ENCODE data around the gene PRICKLE1. TPM values are rescaled to one million over a fixed set of nuclear protein-coding genes. Genes with fewer than 3 reads are reported as not detected.

The PRICKLE1 gene
- total and polyA plus RNA-seq, 2 of the 13 experiments (the other 11 are each of a cell fraction or from before 2014, with no cell fraction given) = not detected

GRCh38 chr12:42482748-42483520, 106.6 kb downstream of the PRICKLE1 start (continued):
- TF ChIP-seq ARID5B (CRISPR knock-in tag; IDR thresholded peaks at IDR 0.05) = 0 out of 2 replicates have a peak, but pooled peaks have one; percentile 16
- no peak for TF ChIP-seq TCF7L2 (IDR thresholded peaks at IDR 0.05; ENCODE audit: low read depth, low read length)
- no peak for TF ChIP-seq ARID2 (CRISPR knock-in tag; IDR thresholded peaks at IDR 0.05; ENCODE audit: borderline replicate concordance)
- no peak for TF ChIP-seq NFATC3 (CRISPR knock-in tag; IDR thresholded peaks at IDR 0.05)
- TF ChIP-seq ZNF230 (CRISPR knock-in tag; IDR thresholded peaks at IDR 0.05) = no peak
- no peak for TF ChIP-seq ZNF709 (CRISPR knock-in tag; IDR thresholded peaks at IDR 0.05)
- TF ChIP-seq U2AF1 (optimal IDR thresholded peaks at IDR 0.05; ENCODE audit: low read depth, low read length) = no peak
- no peak for TF ChIP-seq HNRNPUL1 (IDR thresholded peaks at IDR 0.05; ENCODE audit: low read depth, low read length)
- no peak for TF ChIP-seq ZNF878 (CRISPR knock-in tag; IDR thresholded peaks at IDR 0.05)
- no peak for TF ChIP-seq FOXO1 (CRISPR knock-in tag; IDR thresholded peaks at IDR 0.05)
- no peak for TF ChIP-seq PHB2 (IDR thresholded peaks at IDR 0.05; ENCODE audit: partially characterized antibody)
- no peak for TF ChIP-seq ZNF382 (CRISPR knock-in tag; IDR thresholded peaks at IDR 0.05; ENCODE audit: borderline replicate concordance)
- peak; percentile 22; the same call in 1 of the 2 replicates for TF ChIP-seq GABPB1 (CRISPR knock-in tag; IDR thresholded peaks at IDR 0.05)
- no peak for TF ChIP-seq ZSCAN31 (CRISPR knock-in tag; IDR thresholded peaks at IDR 0.05; ENCODE audit: low read depth)
- TF ChIP-seq HMGA1 (CRISPR knock-in tag; conservative IDR thresholded peaks at IDR 0.05) = no peak
- no peak for TF ChIP-seq RXRA (CRISPR knock-in tag; IDR thresholded peaks at IDR 0.05)
- peak; percentile 94 for TF ChIP-seq ZNF777 (CRISPR knock-in tag; IDR thresholded peaks at IDR 0.05)
- TF ChIP-seq ZNF335 (CRISPR knock-in tag; IDR thresholded peaks at IDR 0.05) = no peak
- no peak for TF ChIP-seq ZNF790 (CRISPR knock-in tag; IDR thresholded peaks at IDR 0.05; ENCODE audit: borderline replicate concordance)
- TF ChIP-seq HOMEZ (CRISPR knock-in tag; IDR thresholded peaks at IDR 0.05; ENCODE audit: low read depth) = no peak
- TF ChIP-seq STAG1 (CRISPR knock-in tag; IDR thresholded peaks at IDR 0.05) = peak; percentile 85
- TF ChIP-seq, protein P1, sequence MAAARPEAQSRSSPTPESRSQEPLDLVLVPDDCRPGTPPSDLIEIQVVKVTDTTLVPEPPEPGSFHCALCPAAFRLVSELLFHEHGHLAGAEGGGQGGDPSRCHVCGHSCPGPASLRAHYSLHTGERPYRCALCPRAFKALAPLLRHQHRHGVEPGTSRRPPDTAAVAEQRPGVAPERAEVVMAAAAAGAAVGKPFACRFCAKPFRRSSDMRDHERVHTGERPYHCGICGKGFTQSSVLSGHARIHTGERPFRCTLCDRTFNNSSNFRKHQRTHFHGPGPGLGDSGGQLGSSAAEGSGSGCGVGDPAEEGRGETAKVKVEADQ (CRISPR knock-in tag; IDR thresholded peaks at IDR 0.05; ENCODE audit: borderline replicate concordance) = no peak
